Hematopoietic multipotent progenitor cell treated with erythropoietin and hydrocortisone succinate and interleukin-3 and kit ligand, for 15 days (in vitro differentiated cells): Measurements from ENCODE around the gene KLK3.

Experiments
- DNase-seq: peaks from one replicate; pipeline ENCODE4 v3.0.0-alpha.2; 2015; ENCODE audit warnings: low spot score

The KLK3 gene

DNA sequence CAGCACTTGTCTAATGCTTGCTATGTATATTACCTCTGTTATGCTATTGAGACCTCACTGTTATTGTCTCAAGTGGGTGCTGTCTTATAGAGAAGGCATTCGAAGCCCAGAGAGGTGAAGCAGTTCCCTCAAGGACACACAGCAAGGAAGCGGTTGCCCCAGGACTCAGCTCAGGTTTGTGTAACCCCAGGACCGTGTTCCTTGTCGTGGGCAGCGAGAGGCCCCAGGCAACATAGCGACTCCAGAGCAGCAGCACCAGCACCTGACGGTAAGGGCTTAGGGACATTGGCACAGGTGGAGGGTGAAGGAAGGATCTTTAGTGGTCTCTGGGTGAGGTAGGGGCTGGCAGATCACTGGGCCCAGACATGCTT lies 23.7 kb upstream of the KLK3 start:
- no peak for DNase-seq

DNA sequence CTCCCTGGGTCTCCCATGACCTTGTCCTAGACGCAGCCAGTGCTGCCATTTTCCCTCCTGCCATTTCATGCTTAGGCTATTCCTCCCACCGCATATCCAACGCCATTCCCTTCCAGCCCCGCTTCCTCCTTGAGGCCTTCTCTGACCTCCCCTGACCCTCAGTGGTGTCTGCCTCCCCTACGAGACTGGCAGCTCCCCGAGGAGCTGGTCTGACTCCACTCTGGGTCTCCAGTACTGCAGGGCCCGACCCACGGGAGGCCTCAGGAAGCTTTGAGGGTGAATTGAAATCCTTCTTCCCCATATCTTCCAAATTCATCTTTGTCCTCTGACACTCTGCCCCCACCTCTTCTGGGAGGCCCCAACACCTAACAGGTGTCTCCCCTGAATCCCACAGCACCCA lies 22.0 kb upstream of the KLK3 start:
- no peak for DNase-seq

DNA sequence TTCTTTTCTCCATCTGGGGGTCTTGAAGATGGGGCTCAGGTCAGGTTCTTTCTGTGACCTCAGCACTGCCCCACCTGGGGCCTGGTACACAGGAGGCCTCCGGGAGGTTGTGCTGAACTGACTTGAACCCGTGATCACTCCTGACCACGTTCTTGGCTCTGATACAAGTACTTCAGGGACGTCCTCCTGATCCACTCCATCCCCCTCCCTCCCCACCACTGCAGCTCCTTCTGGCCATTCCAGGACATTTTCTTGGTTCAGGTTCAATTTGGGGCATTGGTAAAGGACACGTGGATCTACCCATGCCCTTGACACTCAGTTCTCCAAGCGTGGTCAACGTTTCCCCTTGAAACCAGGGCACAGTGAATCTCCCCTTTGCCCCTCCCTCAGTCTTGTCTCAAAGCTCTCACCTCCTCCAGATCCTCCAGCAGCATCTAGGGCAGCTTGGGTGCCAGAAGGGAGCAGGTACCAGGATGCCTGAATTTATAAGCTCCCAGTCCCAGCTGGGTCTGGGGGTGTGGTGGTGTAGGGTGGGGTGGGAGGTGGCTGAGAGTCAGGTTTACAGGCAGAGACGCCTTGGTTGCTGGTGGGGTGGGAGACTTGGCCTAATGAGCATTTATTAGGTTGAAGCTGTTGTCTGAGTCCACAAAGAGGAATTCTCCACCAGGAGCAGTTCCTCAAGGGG lies 21.5 kb upstream of the KLK3 start, which contains the start of gene KLK15:
Gene KLK15 (minus strand): TSS at position 458 of the 685 bp plus-strand sequence. CDS start 2,082 bp downstream, outside the sequence.
- DNase-seq = no peak

DNA sequence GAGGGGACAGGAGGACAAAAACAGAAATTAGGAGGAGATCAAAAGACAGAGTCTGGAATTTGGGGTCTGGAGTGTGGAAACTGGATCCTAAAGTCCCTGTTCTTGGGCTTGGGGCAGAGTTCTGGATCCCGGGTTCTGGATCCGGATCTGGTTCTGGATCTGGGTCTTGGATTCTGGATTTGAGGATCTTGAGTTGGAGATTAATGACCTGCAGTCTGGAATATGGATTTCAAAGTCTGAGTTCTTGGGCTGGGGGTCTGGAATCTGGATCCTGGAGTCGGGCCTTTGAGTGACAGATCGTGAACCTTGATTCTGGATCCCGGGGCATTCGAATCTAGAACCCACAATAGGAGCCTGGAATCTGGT lies 20.9 kb upstream of the KLK3 start:
- DNase-seq = no peak

DNA sequence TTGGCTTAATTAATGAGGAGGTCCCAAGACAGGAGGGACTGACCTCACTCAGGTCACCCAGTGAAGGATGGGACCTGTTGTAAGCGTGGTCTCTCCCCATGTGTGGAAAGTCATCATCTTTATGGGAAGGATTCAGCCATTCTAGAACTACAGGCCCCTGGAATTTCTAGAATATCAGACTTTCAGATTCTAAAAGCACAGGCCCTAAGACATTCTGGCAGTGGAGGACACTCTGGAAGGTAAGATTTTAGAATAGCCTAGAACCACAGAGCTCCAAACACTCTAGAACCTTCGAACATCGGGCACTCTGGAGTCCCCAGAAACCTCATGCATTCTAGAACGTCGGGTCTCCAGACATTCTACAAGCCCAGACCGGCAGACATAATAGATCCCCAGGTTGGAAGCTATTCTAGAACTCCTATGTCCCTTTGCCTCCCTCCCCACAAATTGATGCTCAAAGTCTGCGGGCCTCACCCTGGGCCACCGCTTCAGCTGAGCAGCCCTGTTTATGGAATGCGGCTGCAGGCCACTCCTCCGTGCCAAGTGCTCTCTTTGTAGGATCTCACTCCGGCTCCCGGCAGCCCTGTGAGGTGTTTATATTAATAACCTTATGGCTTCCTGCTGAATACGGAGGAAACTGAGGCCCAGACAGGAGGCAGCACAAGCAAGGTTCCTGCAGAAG lies 19.5 kb upstream of the KLK3 start:
- DNase-seq = no peak

DNA sequence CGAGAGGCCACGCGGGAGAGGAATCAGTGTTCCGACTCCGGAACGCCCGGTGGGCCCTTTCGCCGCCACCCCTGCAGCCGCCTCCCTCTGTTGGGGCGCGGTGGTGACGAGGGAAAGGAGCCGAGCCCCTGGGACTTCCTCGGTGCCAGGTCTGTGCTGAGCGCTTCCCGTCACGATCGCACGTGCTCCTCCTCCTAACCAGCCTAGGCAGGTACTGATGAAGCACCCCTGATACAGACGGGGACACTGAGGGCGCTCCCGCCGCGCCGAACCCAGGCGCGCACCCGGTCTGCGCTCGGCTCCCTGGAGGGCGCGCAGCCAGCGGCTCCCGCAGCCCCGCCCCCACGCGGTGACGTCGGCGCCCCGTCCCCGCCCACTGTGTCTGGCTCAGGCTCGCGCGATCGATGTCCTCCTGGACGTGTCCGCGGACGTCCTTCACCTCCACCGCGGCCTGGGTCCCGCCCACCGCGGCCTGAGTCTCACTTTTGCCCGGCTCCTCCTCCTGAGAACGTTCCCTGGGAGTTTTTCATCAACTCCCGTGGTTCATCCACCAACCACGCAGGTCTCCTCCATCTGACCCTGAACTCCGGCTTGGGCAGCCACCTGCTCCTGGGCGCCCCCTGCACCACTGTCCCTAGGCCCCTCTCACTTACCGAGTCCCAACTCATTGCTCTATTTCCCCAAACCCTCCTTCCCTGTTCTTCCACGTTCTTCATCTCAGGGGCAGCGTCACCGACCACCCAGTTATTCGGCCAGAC lies 18.8 kb upstream of the KLK3 start:
- peak; percentile 64 for DNase-seq

DNA sequence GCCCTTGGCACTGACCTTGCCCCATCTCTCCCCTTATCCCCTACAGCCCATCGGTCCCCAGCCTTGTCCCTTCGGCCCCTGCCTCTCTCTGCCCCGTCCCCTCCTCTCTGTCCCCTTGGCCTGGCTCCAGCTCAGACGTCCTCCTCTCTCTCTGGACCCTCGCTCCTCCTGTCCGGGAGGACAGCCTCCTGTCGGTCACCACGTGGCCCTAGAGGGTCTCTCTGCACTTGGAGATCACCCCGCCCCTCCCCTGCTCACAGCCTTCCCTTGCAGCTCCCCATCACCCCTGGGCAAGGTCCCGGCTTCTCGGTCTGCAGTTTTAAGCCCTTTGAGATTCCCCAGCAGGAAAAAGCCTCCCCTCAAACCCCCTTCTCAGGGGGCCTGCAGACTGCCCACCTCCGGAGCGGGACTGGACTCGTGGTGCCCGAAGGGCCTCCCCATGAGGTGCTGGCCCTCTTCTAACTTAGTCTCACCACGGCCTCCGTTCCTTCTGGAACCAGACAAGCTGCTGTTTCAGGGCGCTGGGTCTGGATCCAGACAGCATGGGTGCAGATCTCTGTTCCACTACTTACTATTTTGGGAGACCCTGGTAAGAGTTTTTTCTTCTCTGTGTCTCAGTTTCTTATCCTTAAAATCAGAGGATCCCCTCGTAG lies 18.0 kb upstream of the KLK3 start:
- DNase-seq = no peak

DNA sequence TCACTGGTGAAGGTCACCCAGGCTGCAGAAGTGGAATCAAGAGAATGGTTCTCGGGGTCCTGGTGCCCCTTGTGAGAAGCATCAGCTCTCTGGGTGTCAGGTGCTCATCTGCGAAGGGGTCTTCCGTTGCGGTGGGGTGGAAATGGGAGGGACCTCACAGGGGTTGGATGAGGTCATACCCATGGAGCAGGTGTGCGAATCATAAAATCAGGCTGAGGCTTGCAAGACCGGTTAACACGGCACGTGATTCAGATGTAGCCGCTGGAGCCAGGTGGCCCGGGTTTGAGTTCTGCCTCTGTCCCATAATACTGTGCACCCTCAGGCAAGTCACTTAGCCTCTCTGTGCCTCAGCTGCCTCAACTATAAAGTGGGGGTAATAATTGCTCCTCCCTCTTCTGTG lies 17.4 kb upstream of the KLK3 start:
- DNase-seq = no peak

DNA sequence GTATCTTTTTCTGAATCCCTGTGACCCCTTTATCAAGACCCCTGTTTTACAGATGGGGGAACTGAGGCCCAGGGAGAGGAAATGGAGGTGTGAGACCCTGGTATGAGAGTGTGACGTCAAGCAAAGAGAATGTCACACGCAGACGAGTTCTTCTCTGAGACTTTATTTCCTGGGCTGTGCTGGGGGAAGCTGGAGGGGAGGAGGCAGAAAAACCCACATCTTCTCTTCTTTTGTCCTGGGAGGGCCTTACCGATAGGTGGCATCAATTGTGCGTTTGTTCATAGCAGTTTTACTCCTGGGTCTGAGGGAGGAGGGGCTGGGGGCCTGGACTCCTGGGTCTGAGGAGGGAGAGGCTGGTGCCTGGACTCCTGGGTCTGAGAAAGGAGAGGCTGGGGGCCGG lies 16.5 kb upstream of the KLK3 start:
- DNase-seq = no peak

DNA sequence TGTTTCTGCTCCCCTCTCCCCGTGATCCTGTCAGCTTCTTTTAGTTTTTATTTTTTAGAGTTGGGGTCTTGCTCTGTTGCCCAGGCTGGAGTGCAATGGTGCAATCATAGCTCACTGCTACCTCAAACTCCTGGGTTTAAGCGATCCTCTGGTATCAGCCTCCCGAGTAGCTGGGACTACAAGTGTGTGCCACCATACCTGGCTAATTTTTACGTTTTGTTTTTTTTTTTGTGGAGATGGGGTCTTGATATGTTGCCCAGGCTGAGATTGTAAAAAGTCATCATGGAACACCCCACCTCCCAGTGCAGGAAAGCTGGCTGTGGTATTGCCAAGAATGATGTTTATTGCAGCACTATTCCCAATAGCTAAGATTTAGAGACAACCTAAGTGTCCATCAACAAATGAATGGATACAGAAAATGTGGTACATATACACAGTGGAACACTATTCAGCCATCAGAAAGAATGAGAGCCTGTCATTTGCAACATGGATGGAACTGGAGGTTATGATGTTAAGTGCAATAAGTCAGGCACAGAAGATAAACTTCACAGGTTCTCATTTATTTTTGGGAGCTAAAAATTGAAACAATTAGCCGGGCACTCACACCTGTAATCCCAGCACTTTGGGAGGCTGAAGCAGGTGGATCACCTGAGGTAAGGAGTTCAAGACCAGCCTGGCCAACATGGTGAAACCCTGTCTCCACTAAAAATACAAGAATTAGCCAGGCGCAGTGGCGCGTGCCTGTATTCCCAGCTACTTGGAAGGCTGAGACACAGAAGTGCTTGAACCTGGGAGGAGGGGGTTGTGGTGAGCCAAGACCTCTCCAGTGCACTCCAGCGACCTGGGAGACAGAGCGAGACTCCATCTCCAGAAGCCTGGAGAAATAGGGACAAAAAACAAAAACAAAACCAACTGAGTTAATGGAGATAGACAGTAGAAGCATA lies 14.7 kb upstream of the KLK3 start:
- no peak for DNase-seq

DNA sequence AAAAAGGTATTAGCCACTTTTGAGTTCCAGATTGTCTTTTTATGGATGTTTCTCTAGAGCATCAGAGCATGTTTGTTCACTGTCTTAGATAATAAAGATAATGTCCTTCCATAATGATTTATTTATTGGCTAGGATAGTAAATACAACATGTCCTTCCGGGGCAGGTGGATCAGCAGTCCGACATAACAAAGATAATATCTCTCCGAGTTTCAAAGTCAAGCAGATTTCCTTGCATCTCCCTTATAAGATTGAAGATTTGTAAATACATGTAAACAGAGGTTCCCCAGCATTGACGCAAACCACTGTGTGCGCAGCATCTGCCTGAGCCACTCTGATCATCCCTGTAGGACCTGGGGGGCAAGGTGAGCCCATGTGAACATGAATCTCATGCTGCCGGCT lies 12.6 kb upstream of the KLK3 start:
- no peak for DNase-seq

DNA sequence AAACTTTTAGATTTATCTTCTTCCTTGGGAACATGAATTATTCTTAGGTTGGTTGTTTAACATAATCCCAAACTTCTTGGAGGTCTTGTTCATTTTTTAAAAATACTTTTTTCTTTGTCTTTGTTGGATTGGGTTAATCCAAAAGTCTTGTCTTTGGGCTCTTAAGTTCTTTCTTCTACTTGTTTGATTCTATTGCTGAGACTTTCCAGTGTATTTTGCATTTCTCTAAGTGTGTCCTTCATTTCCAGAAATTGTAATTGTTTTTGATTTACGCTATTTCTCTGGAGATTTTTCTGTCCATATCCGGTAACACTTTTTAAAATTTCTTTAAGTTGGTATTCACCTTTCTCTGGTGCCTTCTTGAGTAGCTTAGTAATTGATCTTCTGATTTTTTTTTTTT lies 11.5 kb upstream of the KLK3 start:
- no peak for DNase-seq

DNA sequence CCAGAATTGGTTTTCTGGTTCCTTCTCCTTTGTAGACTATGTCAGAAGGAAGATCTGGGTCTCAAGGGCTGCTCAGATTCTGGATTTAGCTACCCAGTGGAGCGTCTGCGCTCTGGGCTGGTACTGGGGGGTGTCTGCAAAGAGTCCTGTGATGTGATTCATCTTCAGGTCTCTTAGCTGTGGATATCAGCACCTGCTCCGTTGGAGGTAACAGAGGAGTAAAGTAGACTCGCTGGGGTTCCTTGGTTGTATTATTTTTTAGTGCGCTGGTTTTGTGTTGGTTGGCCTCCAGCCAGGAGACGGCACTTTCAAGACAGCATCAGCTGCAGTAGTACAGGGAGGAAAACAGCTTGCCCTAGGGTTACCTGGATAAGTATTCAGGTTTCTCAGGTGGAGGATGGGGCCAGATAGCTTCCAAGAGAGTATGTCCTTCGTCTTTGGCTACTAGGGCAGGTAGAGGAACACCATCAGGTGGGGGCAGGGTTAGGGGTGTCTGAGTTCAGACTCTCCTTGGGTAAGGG lies 11.0 kb upstream of the KLK3 start:
- no peak for DNase-seq

DNA sequence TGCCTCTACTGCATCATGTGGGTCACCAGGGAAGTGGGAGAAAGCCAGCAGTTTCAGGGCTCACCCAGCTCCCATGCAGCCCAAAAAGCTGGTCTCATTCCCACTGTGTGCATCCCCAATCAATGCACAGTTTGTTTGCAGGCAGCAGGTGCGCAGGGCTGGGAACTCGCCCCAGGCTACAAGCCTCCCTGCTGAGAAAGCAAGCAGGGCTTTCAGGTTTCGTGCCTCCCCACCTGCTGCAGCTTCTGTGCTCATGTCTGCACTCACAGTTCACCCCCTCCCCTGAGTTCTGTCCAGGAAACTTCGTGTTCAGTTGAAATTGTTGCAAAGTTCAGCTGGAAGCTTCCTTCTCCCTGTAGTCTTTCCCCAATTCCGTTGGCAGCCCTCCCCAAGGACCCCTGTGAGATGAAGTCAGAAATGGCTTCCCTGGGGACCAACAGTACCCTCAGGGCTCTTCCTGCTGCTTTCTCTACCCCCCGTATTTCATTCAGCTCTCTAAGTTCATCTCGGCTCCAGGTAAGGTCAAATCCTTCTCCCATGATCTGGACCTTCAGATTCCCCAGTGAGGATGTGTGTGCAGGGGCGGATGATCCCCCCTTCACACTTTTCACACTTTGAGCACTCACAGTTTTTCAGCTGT lies 10.3 kb upstream of the KLK3 start:
- DNase-seq = no peak

DNA sequence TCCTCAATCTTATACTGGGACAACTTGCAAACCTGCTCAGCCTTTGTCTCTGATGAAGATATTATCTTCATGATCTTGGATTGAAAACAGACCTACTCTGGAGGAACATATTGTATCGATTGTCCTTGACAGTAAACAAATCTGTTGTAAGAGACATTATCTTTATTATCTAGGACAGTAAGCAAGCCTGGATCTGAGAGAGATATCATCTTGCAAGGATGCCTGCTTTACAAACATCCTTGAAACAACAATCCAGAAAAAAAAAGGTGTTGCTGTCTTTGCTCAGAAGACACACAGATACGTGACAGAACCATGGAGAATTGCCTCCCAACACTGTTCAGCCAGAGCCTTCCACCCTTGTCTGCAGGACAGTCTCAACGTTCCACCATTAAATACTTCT lies 4.0 kb upstream of the KLK3 start:
- no peak for DNase-seq

DNA sequence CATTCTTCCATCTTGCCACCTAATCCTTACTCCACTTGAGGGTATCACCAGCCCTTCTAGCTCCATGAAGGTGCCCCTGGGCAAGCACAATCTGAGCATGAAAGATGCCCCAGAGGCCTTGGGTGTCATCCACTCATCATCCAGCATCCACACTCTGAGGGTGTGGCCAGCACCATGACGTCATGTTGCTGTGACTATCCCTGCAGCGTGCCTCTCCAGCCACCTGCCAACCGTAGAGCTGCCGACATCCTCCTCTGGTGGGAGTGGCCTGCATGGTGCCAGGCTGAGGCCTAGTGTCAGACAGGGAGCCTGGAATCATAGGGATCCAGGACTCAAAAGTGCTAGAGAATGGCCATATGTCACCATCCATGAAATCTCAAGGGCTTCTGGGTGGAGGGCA lies 3.1 kb upstream of the KLK3 start:
- DNase-seq = no peak

DNA sequence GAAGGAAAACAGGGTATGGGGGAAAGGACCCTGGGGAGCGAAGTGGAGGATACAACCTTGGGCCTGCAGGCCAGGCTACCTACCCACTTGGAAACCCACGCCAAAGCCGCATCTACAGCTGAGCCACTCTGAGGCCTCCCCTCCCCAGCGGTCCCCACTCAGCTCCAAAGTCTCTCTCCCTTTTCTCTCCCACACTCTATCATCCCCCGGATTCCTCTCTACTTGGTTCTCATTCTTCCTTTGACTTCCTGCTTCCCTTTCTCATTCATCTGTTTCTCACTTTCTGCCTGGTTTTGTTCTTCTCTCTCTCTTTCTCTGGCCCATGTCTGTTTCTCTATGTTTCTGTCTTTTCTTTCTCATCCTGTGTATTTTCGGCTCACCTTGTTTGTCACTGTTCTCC lies 2.7 kb downstream of the KLK3 start:
- DNase-seq = no peak

DNA sequence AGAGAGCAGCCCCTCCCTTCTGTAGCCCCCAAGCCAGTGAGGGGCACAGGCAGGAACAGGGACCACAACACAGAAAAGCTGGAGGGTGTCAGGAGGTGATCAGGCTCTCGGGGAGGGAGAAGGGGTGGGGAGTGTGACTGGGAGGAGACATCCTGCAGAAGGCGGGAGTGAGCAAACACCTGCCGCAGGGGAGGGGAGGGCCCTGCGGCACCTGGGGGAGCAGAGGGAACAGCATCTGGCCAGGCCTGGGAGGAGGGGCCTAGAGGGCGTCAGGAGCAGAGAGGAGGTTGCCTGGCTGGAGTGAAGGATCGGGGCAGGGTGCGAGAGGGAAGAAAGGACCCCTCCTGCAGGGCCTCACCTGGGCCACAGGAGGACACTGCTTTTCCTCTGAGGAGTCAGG lies 4.2 kb downstream of the KLK3 start:
- no peak for DNase-seq

DNA sequence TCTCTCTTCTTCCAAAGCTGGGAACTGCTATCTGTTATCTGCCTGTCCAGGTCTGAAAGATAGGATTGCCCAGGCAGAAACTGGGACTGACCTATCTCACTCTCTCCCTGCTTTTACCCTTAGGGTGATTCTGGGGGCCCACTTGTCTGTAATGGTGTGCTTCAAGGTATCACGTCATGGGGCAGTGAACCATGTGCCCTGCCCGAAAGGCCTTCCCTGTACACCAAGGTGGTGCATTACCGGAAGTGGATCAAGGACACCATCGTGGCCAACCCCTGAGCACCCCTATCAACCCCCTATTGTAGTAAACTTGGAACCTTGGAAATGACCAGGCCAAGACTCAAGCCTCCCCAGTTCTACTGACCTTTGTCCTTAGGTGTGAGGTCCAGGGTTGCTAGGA lies 5.1 kb downstream of the KLK3 start:
- no peak for DNase-seq

DNA sequence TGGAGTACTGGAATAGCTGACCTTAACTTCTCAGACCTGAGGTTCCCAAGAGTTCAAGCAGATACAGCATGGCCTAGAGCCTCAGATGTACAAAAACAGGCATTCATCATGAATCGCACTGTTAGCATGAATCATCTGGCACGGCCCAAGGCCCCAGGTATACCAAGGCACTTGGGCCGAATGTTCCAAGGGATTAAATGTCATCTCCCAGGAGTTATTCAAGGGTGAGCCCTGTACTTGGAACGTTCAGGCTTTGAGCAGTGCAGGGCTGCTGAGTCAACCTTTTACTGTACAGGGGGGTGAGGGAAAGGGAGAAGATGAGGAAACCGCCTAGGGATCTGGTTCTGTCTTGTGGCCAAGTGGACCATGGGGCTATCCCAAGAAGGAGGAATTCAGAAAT lies 6.3 kb downstream of the KLK3 start:
- DNase-seq = no peak
